Fibroblast of villous mesenchyme (primary cell): Measurements from ENCODE around the gene RICTOR. TPM values are rescaled to one million over a fixed set of nuclear protein-coding genes. Genes with fewer than 3 reads are reported as not detected.
A peak's percentile ranks its signal among the peaks of the same experiment; 100 is the strongest.

Source experiments
- DNase-seq: peaks from one replicate; pipeline ENCODE4 v3.0.0-alpha.2; 2010; ENCODE audit warnings: low read depth
- H3K4me3 ChIP-seq: 2 replicates; pipeline ENCODE4 v1.5.1; 2011; ENCODE audit warnings: low read depth, mild to moderate bottlenecking, low read length
- total RNA-seq: library from RNA; depleted of rRNA; stranded (reverse); fragments of >200 nt; gene quantifications from 2 replicates; pipeline ENCODE4 v1.2.3, GENCODE V29; 2012
- TF ChIP-seq, protein P1 (sequence below): IDR thresholded peaks from 2 replicates; pipeline ENCODE4 v1.5.1; 2012; ENCODE audit warnings: low read depth, mild to moderate bottlenecking, low read length; ENCODE audit not compliant: insufficient read depth

RICTOR gene
- total RNA-seq, 1 donor, result 50.1 TPM

DNA sequence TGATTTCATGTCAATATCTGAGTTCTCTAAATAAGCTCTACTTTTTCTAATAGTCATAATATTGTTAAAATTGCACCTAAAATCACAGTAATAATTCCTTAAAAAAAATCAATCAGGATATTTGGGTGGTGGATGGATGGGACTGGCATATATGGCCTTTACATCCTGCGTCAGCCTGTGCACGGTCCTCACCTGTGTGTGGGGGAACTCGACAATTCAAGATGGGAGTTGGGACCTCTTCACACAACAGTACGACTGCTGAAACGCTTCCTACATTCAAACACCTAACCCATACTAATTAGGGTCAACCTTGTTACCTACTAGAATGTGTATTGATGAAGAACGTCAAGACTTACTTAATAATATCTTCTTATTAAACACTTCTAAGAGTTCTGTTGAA lies 137.9 kb downstream of the RICTOR start:
- H3K4me3 ChIP-seq, result no peak overlapping the region
- no peak for DNase-seq
- TF ChIP-seq, protein P1, sequence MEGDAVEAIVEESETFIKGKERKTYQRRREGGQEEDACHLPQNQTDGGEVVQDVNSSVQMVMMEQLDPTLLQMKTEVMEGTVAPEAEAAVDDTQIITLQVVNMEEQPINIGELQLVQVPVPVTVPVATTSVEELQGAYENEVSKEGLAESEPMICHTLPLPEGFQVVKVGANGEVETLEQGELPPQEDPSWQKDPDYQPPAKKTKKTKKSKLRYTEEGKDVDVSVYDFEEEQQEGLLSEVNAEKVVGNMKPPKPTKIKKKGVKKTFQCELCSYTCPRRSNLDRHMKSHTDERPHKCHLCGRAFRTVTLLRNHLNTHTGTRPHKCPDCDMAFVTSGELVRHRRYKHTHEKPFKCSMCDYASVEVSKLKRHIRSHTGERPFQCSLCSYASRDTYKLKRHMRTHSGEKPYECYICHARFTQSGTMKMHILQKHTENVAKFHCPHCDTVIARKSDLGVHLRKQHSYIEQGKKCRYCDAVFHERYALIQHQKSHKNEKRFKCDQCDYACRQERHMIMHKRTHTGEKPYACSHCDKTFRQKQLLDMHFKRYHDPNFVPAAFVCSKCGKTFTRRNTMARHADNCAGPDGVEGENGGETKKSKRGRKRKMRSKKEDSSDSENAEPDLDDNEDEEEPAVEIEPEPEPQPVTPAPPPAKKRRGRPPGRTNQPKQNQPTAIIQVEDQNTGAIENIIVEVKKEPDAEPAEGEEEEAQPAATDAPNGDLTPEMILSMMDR, result no peak

DNA sequence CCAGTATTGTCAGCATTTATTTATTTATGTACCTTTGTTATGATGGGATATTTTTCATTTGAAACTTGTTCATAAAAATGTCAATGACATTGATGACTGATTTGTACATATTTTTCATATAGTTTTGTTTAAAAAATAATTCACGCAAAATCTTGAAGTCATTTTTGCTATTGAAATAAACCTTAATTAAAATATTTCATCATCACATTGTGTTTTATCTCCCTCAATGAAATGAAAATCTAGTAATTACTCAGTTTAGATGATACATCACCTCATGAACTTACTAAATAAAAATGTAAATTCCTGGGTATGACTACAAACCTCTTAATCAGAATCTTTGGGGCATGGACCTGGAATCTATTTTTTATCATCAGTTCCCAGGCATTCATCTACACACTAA lies 138.8 kb downstream of the RICTOR start:
- DNase-seq, result no peak
- TF ChIP-seq, protein P1, result no peak
- H3K4me3 ChIP-seq, result no peak overlapping the region

DNA sequence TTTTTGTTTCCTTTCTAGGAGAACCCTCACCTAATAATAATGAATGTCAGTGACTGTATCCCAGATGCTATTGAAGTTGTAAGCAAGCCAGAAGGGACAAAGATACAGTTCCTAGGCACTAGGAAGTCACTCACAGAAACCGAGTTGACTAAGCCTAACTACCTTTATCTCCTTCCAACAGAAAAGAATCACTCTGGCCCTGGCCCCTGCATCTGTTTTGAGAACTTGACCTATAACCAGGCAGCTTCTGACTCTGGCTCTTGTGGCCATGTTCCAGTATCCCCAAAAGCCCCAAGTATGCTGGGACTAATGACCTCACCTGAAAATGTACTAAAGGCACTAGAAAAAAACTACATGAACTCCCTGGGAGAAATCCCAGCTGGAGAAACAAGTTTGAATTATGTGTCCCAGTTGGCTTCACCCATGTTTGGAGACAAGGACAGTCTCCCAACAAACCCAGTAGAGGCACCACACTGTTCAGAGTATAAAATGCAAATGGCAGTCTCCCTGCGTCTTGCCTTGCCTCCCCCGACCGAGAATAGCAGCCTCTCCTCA lies 141.3 kb downstream of the RICTOR start:
- TF ChIP-seq, protein P1, result no peak
- no peak overlapping the region for H3K4me3 ChIP-seq
- DNase-seq, result no peak

DNA sequence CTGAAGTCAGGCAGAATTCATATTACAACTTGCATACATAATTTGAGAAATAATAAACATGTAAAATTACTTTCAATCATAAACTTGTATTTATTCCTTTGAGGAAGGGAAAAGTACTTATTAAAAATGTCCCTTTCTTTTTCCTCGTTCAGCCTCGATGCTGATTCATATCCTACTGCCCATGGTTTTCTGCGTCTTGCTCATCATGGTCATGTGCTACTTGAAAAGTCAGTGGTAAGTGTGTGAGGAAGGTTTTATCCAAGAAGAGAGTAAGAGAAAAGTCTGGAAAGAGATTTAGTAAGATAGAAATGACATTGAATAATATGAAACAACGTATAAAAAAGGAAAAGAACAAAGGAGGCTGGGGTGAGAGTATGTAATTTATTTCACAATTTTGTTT lies 142.5 kb downstream of the RICTOR start:
- no peak overlapping the region for H3K4me3 ChIP-seq
- no peak for DNase-seq
- TF ChIP-seq, protein P1, result no peak

DNA sequence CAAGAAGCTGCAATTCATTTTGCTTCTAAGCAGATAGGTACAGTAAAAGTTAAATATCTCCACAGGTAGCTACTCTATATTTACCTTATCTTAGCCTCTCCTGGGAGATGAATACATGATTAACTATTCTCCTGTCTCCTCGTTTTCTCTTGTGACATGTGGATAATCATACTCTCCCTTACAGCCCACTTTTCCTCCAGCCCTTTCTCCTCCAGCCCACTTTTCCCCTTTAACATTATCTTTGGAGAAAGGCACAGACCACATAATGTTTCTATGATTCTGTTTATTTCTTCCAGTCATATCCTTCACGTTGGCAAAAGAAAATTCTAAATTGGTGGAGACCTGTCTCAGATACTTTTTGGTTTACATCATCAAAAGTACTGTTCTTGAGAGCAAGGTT lies 144.4 kb downstream of the RICTOR start:
- TF ChIP-seq, protein P1, result no peak
- no peak for DNase-seq

DNA sequence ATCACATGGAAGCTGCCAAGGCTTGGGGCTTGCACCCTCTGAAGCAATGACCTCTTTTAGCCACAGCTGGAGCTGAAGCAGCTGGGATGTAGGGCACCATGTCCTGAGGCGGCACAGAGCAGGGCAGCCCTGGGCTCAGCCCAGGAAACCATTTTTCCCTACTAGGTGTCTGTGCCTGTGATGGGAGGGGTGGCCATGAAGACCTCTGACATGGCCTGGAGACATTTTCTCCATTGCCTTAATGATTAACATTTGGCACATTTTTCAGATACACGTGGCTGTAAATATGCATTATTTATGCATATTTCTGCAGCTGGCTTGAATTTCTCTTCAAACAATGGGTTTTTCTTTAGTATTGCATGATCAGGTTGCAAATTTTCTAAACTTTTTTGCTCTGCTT lies 146.7 kb downstream of the RICTOR start:
- H3K4me3 ChIP-seq, result no peak overlapping the region
- TF ChIP-seq, protein P1, result no peak
- DNase-seq, result no peak

More for the DNA sequence above, 144.4 kb downstream of the RICTOR start:
- no peak overlapping the region for H3K4me3 ChIP-seq

DNA sequence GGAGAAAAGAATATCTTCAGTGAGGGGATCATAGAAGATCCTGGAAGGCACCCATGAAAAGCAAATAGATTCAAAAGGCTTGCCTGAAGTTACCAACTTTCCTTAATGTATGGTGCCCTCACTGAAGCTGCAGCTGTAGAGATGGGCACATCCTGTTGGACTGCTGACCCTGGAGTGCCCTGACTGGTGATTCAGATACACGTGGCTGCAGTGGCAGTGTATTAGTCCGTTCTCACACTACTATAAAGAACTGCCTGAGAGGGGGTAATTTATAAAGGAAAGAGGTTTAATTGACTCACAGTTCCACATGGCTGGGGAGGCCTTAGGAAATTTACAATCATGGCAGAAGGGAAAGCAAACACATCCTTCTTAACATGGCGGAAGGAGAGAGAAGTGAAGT lies 148.1 kb downstream of the RICTOR start:
- TF ChIP-seq, protein P1, result no peak
- no peak overlapping the region for H3K4me3 ChIP-seq
- DNase-seq, result peak; percentile 31
